Inflammatory macrophage treated with lipopolysaccharide for 4 hours (primary cell): Measurements from ENCODE around the gene ZNF609.

Source experiments
- DNase-seq: peaks from one replicate; pipeline ENCODE4 v3.0.0-alpha.2; 2020

Gene ZNF609

DNA sequence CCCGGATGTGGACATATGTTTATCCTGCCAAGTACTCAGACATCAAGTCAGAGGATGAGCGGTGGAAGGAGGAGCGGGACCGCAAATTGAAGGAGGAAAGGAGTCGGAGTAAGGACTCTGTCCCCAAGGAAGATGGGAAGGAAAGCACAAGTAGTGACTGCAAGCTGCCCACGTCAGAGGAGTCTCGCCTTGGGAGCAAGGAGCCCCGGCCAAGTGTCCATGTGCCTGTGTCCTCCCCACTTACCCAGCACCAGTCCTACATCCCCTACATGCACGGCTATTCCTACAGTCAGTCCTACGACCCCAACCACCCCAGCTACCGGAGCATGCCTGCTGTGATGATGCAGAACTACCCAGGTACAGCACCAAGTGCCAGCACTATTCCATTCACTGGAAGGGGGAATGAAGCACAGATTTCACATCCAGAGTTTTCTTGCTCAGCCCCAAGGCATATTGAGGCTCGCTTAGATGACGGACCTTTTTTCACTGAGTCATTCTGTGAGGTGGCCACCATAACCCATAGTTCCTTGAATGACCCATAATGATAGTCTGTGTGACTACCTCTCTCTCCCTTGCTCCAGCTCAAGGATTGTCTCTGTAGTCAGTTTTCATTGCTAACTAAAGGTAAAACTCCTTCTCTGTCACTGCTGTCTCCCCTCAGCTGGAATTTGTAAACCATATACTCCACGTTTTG lies 217.9 kb downstream of the ZNF609 start:
- no peak for DNase-seq

DNA sequence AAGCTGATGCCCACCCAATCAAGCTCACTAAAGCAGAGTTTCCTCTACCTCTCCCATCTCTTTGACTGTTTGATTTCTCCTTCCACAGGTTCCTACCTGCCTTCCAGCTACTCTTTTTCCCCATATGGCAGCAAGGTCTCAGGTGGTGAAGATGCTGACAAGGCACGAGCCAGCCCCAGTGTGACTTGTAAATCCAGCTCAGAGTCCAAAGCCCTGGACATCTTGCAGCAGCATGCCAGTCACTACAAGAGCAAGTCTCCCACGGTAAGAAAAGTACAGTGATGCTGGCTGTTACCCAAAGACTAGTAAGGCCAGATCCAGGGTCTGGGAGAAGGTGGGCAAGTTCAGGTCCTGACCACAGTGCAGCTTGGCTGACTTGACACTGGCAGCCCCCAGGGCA lies 219.7 kb downstream of the ZNF609 start:
- DNase-seq = no peak

DNA sequence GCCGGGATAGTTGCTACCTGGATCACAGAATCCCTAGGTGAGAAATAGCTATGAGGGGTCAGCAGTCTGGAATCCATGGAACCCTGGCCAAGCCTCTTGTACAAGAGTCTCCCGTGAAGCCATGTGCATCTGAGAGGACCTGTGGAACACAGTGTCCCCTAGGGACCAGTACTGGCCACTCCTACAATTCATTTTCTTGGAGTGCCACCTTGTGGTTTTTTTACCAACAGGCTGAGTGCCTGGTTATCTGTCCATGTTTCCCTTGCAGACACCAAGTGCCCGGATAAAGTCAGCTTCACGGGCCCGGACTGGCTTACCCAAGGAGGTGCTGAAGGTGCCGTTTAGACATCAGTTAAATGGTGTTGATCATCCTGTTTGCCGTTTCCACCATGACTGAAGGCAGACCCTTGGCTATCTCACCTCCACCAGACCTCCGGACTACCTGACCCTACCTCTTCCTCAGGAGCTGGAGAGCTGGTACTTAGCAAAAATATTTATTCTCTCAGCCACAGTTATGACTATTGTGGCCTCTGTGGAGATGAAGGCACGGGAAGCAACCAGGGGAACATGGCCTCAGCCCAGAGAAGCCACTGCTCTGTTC lies 221.1 kb downstream of the ZNF609 start:
- peak; percentile 37 for DNase-seq

DNA sequence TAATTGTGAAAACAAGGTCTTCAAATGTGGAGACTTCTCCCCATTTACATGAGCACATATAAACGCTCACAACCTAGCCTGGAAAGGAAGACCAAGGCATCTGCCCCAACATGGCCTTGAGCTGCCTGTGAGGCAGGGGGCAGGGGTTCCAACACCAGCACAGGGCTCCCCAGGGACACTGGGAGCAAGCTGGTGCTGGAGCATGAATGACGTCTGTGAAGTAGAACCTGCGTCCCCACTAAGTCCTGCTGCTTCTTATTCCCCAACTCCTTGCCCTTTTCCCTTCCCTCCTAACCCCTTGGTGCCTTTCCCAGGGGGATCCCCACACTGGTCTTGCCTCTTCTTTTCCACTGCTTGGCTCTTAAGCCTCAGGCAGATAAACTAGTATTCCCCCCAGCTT lies 221.9 kb downstream of the ZNF609 start:
- no peak for DNase-seq

DNA sequence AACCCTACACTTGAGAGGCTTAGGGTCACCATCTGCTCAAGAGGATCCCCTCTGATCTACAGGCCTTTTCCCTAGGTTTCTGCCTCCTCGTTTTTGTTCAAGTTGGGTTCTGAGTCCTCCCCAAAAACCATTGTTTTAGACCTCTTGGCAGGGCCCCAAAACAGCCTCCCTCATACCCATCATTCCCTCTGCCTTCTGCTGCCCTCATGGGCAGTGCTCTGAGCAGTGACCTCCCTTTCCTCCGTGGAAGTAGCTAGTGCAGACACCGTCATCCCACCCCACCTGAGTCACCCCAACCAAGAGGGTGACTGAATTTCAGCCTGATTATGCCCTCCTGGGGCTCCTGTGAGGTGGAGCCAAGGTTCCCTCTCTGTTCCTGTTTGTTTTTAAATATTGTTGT lies 223.0 kb downstream of the ZNF609 start:
- no peak for DNase-seq

DNA sequence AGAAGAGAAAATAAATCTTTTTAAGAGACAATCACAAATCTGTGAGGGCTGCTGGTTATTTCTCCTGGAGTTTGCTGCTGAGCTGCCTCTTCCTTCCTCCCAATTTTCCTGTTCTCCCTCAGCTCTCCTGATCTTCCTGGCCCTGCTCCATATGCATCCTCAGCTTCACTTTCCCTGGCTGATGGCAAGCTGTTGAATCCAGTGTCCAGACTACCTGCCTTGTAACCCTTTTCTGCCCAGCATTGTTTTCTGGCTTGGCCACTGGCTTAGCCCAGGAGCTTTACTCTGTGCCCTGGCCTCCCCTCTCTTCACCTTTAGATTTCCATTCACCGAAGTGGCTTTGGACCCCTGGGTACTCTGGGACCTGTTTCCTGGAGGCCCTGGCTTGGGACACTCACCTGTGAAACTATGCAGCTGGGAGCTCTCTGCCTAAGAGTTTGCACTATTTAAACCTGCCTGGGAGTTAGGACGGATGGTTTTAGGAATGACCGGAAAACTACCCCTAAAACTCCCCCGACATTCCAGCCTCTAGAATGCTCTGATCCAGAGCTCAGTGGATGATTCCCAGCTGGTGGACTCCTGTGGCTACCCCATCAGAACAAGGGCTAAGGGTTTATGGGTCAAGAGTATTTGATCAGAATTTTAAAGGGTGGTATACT lies 225.0 kb downstream of the ZNF609 start:
- no peak for DNase-seq

DNA sequence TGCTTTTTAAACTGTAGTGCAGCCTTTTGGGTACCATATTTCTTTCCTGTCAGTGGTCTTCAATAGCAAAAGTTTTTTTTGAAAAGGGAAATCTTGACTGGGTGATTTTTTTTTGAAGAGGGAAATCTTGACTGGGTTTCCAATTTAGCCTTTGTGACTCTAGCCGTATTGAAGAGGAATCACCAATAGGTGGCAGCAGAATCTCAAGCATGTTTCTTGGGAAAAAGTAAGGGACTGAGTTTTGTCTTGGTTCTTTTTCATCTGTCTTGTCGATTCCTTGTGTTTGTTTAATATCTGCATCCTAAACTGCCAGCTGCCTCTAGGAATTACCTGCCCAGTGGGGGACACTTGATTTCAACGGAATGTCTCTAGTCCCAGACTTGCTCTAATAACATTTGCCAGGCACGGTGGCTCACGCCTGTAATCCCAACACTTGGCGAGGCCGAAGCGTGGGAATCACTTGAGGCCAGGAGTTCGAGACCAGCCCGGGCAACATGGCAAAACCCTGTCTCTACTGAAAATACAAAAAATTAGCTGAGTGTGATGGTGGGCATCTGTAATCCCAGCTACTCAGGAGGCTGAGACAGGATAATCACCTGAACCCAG lies 225.9 kb downstream of the ZNF609 start:
- peak; percentile 69 for DNase-seq

DNA sequence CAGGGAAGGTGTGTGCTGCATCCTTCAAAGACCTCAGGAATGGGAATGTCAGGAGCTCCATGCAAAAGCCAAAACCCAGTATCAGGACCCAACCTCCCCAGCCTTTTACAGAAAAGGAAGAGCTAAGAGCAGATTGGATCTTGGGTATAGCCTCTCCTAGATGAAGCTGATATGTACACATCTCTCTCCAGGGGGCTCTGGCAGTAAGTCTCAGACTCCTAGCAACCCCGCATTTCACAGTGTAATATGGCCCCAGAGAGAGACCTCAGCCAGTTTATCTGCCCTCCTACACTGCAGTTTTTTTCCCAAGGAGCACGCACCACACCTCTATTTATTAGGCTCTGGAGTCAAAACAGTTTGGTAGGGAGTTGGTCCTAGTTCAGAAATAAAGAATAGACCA lies 226.8 kb downstream of the ZNF609 start:
- DNase-seq = no peak

DNA sequence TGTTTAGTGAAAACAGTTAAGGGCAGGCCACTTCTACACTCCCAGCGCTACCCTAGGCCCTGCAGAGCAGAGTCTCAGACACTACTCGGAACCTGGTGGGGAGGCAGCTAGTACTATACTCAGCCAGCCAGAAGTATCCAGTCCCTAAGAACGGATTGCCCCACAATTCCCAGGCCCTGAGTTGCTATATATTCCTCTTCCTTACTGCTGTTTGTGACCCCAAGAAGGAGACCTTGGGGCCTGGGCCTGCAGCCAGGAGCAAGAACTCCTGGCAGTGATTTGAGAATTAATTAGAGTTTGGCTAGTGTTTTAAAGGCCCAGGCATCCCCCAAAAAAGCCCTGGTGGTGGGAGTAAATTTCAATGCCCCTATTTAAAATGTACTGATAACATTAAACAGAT lies 227.3 kb downstream of the ZNF609 start:
- DNase-seq = no peak

DNA sequence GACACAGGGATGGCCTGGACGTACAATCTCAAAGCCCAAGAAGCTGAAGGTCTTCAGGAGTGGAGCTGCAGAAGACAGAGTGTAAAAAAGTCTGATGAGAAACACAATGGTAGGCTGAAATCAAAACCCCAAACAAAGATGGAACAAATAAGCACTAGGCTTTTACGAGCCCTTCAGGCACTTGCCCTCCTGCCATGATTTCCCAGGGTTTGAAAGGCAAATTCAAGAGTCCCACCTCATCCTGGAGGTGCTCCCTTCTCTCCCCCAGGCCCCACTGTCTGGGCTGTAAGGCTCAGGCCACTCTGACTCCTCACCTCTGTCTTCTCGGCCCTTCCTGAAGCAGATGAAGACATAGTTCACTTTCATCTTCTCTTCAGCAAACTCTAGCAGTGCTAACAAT lies 228.4 kb downstream of the ZNF609 start:
- no peak for DNase-seq

DNA sequence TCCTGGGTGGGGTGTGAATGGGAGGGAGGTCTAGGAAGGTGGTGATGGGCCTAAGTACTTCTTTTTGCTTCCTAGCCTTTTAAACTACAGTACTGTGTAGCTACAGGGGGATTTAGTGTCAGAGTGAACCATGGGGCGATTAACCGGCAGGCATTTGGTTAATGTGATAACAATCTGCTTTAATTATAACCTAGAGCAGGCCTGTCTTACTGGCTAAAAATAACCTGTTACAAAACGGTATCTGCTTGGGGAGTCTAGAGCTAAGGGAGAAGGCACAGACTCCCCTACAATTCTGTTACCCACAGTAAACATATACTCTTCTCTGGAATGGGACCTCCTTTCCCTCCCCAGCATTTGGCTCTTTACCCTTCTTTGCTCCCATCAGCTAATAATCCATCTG lies 229.6 kb downstream of the ZNF609 start:
- DNase-seq = no peak

DNA sequence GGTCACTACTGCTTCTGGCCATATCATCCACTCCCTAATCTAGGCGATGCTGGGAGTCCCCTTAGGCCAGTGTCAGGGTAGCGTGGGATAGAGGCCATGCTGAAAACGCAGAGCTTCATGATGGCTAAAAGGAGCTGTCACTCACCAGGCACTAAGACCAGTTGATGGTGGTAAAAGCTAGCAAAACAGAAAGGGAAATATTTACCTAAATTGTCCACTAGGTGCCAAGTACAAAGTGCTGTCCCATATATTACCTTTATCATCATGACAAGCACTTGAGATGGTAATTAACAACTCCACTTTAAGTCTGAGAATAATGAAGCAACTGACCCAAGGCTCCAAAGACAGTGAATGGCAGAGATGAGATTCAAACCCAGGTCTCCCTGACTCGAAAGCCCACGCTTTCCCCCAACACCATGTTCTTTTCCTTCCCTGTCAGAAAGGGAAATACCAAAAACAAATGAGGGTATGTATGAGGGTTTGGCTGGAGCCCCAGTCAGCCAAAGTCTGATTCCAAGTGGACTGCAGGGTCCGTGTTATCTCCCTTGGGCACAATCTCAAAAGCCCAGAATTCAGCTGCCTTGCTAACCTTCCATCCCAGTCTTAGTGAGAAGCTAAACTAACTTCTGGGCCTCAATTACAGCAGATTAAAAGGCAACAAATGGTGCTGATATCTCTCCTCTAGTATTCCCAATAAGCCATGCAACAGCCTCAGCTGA lies 230.4 kb downstream of the ZNF609 start:
- no peak for DNase-seq

DNA sequence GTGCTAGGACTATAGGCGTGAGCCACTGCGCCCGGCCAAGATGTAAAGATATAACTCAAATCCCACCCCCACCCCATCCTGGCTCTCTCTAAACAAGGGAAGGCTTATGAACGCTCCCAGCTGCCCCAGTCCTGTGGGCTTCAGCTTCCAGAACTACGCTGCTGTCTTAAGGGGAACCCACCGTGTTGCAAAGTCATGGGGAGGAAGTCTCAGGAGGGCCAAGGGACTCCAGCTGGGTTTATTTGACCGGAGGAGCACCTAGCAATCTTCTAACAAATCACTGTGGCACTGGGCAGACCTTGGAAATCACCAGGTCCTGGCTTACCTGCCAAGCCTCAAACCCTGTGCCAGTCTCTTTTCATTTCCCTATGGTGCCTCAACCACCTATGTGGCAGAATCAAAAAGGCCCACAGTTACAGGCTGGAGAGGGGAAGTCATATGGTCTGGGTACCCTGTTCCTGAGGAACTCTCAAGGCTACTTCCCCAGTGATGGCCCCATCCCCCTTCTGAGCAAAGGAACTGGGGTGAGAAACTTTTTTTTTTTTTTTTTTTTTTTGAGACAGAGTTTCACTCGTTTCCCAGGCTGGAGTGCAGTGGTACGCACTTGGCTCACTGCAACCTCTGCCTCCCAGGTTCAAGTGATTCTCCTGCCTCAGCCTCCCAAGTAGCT lies 231.7 kb downstream of the ZNF609 start:
- peak; percentile 87 for DNase-seq

DNA sequence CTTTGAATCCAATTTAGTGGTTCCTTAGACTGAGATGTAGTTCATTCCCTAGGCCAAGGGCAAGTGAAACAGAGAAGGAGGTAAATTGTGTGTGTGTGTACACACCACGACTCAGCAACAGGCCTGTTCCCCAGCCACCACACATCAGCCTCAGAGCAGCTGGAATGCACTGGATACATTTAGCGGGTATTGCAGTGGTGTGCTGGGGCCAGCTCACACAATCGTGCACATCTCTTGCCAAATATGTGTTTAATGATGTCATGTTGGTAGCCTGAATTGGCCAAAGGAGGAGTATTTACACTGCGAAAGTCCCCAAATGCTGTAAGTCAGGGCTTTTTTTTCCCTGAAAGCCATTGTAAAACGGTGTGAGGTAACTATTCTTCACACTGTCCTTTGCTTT lies 232.8 kb downstream of the ZNF609 start:
- DNase-seq = peak; percentile 99

DNA sequence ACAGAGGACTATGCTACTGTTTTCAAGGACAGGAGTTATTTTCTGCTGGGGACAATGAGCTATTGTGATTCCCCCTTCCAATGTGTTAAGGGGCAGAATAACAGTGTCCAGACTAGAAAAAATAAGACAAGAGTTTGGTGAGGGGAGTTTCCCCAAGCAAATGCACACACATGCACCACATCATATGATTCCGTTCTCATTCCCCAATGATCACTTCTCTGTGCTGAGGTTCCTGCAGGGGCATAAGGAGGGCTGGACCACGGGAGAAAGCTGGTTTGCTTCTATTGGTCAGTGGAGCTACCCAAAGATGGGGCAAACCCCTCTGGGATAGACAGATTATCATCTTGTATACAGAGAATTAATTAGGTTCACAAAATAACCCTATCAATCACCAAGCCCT lies 234.4 kb downstream of the ZNF609 start:
- peak; percentile 77 for DNase-seq

DNA sequence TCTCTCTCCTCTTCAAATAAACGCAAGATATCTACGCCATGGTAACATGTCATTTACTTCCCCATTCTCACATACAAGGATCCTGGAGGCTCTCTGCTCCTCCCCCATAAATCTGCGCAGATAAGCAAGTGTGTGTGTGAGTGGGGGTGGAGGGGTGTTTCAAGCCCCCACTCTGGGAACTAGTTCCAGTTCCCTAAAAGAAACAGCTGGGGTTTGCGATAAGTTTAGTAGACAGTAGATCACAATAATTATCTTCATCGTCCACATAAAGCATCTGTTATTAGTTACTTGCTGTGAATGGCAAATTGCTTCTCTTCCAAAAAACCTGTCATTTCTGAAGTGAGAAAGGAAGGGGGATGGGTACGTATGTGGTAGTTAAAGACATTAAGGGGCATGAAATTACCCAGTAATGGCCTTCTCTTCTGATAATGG lies 235.2 kb downstream of the ZNF609 start:
- peak; percentile 90 for DNase-seq

DNA sequence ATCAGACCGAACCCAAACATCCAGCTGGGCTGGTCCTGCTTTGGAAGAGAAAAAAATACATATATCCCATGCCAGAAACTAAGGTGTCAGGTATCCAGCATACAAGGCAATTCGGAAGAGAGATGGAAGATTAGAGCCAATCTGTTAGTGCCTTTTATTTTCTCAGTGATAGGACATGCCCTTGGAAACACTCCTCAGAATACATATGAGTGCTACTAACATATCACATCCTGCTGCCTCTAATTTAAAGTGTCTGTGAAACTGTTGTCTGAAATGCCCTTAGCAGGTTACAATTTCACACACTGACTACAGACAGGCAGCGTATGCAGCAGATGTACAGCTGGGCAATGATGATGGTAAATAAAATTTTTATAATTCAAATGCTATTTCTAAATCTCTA lies 236.1 kb downstream of the ZNF609 start:
- DNase-seq = no peak

DNA sequence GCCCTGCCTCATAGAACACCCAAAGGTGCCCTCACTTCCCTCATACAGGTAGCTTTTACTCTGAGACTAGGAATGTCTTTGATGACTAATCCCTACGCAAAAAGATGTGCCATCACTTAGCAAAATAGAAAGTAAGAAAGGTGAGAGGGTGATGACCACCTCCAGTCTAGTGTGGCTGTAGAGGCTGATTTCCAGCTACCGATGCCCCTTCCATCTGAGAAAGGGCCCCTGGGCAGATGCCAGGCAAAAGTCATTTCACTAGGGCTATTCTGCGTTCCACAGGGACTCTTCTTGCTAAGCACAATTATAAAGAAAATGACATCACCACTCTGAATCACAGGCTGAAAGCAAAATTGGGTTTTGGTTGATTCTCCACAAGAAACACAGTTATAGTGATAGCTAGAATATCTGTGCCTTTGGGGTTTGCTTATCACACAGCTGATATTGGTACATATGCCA lies 237.6 kb downstream of the ZNF609 start:
- peak; percentile 44 for DNase-seq

DNA sequence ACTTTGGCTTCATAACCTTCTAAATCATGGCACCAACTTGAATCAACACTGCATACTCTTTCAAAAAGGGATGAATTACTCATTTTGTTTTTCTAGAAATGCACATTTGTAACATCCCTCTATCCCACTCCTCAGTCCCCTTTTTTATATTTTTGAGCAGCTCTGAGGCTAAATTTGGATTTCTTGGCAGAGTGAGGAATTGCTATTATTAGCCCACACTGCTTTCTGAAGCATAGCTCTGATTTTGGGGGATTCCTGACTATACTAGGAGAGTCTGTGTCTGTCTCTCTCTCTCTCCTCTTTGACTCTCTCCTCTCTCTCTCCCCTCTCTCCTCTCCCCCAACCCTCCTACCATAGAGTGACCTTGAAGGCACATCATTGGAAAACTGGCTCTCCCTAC lies 238.4 kb downstream of the ZNF609 start:
- no peak for DNase-seq

DNA sequence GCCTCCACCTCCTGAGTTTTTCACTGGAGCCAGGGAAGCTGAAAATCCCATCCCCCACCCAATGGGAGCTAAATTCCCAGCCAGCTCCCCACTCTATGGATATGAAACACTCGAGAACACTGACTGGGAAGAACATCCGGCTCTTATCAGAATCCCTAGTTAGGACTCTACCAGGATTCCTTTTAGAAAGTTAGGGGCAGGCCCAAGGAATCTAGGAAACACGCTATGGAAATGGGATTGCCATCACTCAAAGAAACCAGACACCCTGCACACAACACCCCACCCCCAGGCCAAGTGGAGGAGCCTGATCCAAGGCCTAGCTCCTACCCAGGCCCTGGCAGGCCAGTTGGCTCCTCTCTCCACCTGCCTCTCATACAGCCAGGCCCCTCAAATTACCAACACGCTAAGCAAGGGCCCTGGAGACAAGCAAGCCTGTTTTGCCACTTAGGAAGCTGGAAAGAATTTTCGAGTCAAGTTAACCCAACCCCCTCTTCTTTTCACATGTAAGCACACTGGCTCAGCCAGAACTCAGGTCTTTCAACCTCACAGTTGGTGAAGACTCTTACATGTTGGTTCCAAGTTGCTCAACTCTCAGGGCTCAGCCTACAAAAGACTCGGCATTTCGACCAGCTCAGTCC lies 239.5 kb downstream of the ZNF609 start:
- no peak for DNase-seq

DNA sequence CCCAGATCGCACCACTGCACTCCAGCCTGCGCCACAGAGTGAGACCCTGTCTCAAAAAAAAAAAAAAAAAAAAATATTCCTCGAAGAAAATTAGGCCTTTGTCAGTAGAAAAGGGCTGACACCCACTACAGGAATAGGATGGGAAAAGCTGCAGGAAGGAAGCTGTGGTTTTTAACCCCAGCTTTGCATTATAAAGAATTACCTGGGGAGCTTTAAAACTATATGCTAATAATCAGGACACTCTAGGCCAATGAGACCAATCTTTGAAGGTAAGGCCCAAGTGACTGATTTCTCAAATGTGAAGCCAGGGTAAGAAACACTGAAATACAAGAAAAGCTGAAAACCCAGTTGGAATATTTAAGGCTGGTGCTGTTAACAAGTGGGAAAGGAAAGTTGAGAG lies 240.7 kb downstream of the ZNF609 start:
- no peak for DNase-seq
